Measurements from ENCODE around the gene SCN2B.

SCN2B gene, protein sequence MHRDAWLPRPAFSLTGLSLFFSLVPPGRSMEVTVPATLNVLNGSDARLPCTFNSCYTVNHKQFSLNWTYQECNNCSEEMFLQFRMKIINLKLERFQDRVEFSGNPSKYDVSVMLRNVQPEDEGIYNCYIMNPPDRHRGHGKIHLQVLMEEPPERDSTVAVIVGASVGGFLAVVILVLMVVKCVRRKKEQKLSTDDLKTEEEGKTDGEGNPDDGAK

DNA sequence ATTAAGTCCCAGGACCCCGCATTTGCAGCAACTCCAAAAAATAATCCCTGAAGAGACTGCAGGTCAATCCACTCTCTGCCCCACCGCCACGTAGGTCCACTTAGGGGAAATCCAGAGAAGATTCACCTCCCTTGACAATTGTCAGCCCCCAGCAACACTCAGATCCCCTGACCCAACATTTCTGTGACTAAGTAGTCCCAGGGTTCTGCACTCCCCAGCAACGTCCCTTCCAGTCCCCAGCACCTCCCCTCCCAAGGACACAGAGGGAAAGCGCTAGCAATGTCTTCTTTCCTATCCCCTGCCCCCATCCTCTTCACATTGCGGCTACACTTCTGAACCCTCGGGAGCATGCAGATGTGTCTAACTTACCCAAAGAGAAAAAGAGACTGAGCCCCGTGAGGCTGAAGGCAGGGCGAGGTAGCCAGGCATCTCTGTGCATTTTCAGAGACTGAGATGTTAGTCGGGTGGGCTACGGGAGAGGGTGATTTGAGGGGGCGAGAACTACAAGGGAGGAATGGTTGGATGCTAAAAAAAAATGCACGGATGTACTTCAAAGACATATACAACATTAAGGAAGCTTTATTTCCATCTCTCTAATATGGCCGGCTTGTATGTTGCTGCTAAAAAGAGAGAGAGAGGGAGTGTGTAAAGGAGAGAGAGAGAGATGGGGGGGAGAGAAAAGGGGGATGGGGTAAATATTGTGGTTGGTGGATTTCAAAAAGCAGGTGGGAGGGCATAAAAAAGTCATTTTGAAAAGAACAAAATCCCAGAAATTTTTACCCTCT, at the start of gene SCN2B:
Gene SCN2B, minus strand, starts transcription at position 647 of the 785 bp plus-strand sequence. Its CDS starts 208 bp downstream, at position 439.
- no peak for DNase-seq

DNA sequence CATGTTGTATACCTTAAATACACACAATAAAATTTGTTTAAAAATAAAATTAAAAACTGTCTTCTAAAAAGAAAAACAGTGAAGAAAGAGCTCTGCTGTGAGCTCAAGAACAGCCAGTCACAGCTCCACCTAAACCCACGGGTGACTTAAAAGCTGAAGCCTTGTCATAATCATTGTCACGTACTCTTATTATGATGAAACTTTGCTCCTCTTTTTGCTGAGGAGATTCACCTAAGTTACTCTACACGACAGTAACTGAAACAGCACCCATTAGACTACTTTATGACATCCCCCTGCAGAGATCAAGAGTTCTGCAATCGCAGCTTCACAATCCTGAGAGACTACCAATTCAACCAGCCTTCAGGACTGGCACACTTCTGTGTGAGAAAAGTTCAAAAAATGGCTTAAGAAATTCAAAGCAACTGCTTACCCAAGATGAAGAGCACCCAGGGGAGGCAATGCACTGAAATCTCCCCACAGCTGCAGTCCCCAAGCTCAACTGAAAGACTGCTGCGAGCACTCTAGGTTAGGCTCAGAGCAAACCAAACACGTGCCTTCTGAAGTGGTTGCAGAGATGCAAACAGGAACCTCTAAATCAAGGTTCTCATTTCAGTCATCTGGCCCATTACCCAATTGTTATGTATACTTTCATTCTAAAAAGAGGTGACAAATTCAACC, 48.2 kb upstream of the SCN2B start, which contains the start of gene JAML:
Gene JAML, minus strand, starts transcription at position 501 of the 678 bp plus-strand sequence. CDS start 10,145 bp downstream, outside the sequence.
- DNase-seq, result peak; percentile 71 to 76

DNA sequence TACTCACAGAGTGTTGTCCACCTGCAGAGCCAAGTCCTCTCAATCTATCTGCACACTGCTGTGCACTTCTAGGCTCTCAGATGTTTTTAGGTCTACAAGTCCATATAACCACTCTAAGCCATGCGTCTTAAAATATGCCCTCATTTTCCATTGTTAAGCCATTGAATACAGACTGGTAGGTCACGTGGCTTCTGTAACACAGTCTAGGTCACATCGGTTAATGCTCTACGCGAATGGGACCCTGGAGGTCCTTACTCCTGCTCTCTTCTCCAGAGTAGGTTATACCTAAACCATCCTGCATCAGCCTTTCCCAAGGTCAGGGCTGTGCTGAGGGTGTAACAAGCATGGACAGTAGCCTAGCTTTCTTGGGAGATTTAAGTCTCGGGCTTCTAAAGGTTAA, 47.6 kb upstream of the SCN2B start:
- peak; percentile 63 for DNase-seq

DNA sequence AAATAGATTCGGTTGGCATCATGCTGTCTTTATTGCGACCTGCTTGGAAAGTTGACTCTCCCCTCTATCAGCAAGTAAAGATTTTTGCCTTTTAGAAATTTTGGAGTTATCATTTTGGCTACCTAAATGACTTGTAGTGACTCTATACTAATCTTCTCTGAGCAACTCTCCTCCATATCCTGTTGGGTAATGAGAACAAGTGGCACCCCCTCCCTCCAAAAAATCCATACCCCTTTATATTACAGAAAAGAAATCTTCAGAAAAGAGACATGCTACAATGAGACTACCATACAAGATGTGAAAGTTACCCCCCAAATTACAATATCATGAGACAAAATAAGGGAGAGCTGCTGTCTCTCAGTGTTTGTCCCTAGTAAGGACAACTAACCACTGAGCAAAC, 47.1 kb upstream of the SCN2B start:
- DNase-seq, result peak in 1 of 2 experiments; percentile 4

DNA sequence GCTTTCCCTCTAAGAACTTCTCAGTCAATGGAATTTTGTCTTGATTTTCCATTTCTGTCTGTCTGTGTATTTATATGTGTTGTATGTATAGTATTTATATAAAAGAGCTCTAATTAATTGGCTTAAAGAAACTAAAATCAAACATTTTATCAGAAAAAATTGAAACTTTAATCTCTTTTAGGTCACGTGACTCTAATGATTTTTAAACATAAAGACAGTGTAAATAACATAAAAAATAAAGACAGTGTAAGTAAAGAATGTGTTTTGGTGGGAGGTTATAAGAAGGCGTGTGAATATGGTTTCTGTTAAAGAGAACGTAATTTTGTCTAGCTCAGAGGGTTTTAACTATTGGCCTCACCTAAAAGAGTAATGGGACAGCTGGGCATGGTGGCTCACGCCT, 46.0 kb upstream of the SCN2B start:
- DNase-seq, result no peak

DNA sequence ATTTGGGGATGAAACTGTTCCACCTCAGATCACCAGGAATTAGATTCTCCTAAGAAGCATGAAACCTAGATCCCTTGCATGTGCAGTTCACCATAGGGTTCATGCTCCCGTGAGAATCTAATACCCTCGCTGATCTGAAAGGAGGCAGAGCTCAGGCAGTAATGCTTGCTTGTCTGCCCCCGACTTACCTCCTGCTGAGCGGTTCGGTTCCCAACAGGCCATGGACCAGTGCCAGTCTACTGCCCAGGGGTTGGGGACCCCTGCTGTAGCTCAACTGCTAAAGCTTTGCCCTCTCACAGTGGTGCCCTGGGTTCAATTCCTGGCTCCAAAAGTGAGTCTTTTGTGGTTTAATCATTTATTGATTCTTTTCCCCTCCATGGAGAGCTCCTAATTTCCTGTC, 45.0 kb upstream of the SCN2B start:
- DNase-seq, result peak; percentile 48 to 52

DNA sequence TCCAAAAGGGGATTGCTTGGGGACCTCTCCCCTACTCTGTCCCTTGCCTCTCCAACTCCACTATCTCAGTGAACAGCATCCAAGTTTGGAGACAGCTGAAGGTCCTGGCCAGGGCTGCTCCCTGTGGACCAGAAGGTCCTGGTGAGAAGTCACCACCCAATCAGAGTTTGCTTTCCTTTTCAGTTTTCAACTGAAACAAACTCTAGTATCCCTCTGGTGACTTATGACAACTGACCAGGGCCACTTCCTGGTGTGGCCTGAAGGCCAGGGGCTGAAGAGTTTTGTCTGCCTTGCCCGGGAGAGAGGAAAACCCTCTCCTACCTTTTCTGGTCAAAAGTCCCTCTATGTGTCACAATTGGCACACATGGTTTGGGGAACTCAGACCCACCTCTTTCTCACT, 43.3 kb upstream of the SCN2B start:
- DNase-seq, result peak in 1 of 2 experiments; percentile 51

DNA sequence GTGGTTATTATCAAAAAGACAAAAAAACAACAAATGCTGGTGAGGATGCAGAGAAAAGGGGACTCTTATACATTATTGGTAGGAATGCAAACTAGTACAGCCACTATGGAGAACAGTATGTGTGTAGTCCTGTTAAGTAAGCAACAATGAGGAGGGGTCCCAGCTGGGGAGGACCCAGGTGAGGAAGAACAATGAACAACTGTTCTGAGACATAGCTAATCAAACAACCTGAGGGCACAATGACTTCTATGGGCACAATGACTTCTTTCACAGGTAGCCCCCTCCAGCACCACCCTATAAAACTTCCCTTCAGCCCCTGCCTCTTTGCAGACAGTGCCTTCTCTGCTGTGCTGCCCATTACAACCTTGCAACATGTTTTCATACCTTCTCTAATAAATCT, 42.8 kb upstream of the SCN2B start:
- DNase-seq, result no peak

DNA sequence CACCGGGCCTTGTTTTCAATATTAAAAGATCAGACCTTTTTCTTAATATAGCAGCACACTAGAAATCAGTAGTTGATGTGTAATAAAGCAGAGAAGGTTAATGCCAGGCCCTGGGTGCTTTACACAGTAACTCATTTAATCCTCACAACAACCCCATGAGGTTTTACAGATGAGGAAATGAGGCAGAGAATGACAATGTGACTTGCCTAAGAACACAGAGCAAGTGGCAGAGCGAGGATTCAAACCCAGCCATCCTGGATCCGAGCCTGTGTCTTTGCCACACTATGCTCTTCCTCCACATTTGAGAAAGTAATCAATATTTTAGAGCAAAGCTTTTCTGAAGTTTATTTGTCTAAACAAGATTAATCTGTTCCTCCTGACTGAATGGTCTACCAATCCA, 41.1 kb upstream of the SCN2B start:
- DNase-seq, result peak; percentile 59 to 65

DNA sequence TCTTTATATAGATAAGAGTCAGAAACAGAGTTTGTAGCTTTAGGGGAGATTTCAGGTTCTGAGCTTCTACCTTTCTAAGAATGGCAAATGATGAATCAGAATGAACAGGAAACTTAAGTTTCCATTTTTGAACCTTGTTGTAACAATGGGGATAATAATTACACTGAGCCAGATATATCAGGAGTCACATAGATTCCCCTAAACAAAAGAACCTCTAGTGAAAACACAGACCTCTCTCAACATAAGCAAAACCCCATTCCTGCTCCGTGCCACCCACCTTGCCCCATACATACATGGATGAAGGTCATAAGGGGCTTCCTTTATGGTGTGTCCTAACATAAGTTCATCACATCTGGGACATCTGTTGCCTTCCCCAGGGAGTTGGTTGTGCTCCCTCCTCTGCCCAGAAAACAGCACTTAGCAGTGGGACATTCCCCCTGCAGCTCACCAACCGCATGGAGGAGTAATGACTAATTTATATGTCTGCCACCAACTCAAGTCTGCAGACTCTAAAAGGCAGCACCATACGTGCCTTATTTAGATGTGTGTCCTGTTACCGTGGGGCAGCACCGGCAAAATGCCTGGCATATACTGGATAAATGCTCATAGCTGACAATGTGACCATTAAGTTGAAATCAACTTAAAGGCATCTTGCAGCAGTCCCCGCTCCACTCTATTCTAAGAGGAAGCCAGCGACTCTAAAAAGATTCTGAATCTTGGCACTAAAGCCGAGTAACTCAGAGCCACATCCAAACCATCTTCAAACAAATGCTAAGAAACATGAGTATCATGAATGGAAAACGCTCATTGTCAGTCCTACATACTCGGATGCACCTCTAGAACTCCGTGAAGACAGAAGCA, 40.4 kb upstream of the SCN2B start:
- DNase-seq, result peak; percentile 81 to 82

DNA sequence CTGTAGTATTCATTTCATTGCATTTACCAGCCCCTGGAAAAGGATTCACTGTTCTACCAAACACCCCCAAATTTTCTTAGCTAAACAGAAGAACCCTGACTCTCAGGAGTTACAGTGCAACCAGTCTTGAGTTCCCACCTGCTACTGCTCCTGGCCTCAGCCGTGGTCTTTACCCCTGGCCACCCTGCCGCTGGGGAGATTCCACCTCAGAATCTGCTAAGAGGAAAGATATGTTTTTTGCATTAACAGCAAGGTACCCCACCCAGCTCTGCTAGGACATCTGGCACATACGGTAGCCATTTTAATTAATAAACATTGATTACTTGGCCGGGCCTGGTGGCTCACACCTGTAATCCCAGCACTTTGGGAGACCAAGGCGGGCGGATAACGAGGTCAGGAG, 39.3 kb upstream of the SCN2B start:
- no peak for DNase-seq

DNA sequence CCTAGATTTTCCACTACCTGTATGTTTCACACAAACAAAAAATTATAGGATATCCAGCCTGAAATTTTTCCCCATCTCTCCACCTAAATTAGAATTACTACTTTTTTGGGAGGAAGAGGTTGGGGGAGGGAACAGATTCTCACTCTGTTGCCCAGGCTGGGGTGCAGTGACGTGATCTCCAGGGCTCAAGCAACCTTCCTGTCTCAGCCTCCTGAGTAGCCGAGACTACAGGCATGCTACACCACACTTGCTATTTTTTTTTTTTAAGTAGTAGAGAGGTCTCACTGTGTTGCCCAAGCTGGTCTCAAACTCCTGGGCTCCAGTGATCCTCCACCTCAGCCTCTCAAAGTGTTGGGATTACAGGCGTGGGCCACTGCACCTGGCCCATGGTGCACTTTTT, 38.8 kb upstream of the SCN2B start:
- no peak for DNase-seq

DNA sequence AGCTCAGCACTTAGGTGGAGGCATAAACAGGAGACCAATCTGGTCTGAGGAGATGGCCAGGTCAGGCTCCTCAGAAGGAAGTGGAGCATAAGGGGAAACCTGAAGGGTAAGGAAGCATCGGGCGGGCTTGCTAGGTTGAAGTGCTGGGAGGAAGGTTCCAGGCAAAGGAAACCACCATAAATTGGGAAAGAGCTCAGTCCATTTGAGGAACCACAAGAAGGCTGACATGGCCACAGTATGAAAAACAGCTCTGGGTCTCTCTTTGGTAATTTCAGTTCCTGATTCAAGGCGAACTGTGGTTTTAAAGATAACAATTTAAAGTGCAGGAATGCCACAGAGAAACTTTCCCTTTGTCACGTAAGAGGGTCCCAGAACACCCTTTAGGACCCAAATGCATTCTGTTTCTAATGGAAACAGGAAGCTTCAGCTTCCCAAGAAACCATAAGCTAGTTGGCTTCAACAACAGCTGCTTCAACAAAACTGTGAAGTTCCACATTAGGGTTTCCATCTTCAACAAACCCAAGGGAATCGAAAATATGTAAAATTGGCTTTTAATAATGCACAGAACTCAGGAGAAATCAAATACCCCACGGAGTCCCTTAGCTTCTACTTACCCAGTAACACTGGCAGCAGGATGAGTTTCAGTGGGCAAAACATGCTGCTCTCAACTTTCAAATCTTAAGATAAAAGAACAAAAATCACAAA, 37.9 kb upstream of the SCN2B start:
- peak in 1 of 2 experiments; percentile 28 for DNase-seq

DNA sequence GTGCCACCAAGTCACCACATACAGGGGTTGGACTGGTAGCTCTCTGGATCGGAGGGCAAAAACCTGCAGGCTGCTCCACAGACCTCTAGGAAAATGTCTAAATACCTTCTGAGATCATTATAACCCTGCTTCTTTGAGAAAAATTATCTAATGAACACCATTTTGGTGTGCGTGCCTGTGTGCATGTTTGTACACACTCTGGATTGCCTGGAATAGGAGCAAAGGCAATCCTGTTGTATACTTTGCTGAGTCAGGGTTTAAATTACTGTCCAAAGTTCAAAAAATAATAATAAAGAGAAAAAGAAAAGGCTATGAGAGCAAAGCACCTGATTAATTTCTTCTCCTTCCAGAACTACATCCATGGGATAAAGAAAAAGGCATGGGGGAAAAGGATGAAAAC, 37.3 kb upstream of the SCN2B start:
- peak in 1 of 2 experiments; percentile 16 for DNase-seq

DNA sequence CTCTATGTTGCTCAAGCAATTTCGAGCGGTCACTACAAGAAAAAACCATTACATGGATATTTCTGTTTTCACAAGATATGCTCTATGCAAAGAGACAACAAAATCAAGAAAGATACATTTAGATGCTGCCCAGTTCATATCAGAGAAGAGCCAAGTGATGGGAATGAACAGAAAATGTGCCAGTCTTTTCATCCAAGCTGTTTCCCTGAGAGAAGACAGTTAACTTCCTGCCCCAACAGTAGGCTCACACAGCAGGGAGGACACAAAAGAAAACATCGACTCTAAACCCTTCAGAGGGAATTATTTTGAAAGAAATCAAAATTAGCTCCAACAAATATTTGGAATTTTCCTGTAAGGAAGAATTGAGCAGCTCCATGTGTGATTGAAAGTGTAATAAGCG, 36.8 kb upstream of the SCN2B start:
- no peak for DNase-seq

DNA sequence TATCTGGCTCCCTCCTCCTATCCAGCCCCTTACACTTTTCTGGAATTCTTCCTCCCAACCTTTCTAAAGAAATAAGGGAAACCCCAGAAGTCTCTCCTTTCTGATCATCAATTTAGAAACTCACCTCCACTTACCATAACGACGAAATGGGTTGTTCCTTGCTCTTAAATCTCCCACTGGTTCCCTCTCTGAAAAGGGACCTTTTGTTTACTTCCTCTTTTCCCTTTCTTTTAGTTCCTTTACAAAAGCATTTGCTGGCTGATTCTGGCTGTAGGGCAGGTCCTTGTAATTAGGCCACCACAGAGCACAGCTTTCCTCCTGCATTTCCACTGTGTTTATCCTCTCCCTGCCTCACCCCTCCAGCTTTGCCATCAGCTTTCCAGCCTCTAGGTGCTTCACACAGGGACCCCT, 36.3 kb upstream of the SCN2B start:
- peak in 1 of 2 experiments; percentile 16 for DNase-seq

DNA sequence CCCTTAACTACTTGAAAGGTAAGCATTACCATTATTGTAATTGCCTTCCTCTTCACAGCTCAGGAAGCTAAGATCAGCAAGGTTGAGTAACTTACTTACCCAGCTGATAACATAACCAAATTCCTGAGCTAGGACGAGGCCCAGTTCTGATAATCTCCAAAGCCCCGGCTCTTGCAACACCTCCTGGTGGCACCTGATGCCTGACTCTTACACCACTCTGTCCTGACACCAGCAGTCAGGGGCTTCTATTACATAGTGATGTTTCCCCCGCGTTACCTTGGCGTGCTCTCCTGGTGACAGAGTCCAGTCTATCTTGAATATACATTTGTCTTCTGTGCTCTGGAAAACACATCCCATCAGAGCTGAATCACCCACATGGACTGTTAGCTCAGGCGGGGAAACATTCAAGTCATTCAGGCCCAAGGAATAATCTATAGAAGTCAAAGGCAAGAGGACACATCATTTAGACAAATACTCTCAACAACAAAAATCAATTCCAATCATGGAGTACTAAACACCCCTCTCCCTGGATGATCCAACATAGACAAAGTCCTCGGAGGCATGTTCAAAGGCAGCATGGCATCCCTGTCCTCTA, 35.8 kb upstream of the SCN2B start:
- DNase-seq, result peak in 1 of 2 experiments; percentile 22

DNA sequence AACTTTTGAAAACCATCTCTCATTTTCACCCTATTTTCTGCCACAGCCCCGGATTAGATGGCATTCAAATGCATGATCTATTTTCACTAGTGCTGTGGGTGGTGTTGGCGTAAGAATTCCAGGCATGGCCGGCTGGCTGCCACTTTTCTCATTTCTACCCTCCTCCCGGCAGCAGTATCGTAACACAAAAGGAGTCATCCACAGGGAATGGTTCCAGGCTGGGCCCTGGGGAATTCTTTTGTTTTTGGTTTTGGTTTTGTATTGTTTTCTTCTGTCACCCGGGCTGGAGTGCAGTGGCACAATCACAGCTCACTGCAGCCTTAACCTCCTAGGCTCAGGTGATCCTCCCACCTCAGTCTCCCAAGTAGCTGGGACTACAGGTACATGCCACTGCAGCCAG, 34.6 kb upstream of the SCN2B start:
- DNase-seq, result no peak

DNA sequence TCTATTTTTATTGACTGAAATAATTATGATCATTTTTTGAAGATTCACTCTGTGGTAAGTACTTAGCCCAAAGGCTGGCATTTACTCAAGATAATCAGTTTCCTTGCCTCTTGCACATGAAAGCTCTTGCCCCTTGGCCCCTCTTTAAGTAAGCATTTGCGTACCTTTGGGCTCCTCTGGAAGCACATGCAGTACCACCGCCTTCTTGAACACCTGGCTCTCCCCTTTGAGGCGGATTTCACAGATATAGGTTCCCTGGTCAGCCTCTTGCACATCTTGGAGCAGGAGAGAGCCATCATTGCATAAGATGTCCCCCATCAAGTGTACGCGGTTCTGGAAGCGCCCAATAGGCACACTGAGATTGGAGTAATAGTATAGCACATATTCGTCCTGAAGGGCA, 33.9 kb upstream of the SCN2B start:
- no peak for DNase-seq

DNA sequence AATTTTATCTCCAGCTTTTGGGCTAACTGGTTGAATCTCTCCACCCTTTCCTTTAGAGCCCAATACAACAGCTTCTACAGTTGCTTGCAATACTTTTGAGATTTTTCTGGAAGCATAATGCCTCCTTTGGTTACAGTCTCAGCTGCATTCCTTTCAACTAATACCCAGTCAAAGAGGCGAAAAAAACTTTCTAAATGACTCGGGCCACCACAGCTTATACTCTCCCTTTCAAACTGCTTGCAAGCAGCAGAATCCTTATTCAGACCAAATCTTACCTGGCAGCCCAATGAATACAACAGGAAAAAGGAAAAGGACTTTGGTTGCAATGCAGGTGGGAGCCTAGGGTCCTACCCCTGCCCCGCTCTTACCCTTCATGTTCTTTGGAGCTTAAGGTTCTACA, 32.6 kb upstream of the SCN2B start:
- peak in 1 of 2 experiments; percentile 18 for DNase-seq

DNA sequence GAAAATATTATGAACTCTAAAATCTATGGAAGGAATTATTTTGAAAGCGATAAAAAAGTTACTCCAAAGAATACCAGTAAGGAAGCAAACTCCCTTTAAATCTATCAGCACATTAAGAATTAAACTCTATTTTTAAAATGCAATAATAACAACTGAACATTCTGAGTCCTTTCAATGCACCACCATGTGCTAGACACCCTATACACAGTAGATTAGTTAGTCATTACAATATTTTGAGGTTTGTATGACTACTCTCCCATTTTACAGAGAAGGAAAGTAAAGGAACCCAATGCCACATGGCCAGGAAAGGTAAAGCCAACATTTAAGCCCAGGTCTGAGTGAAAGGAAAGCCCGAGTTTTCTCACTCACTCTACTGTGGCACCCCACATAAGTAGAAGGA, 30.6 kb upstream of the SCN2B start:
- DNase-seq, result no peak

All from activated T-cell treated with anti-CD3 and anti-CD28 coated beads, Interleukin-2, amount 50 U/mL, for 48 hours (primary cell).